IPS-20b (cell line): ENCODE results near the gene GDAP2.
"Not testable (repeated sequence)": the region's sequence is repeated elsewhere in the genome, so short reads cannot be mapped to it uniquely, and the experiment has no call there.

Source experiments
- H3K27ac ChIP-seq: one replicate; pipeline ENCODE4 v1.5.1; 2013; ENCODE audit warnings: low read length
- H3K27me3 ChIP-seq: 2 replicates; pipeline ENCODE4 v1.6.1; 2013; ENCODE audit warnings: mild to moderate bottlenecking, low read length, inconsistent platforms; ENCODE audit not compliant: insufficient read depth
- H3K36me3 ChIP-seq: 2 replicates; pipeline ENCODE4 v1.6.1; 2013; ENCODE audit warnings: low read depth, mild to moderate bottlenecking, inconsistent platforms, low read length, moderate library complexity; ENCODE audit not compliant: insufficient read depth
- H3K4me1 ChIP-seq: 2 replicates; pipeline ENCODE4 v1.6.1; 2013; ENCODE audit warnings: mild to moderate bottlenecking, control low read depth, inconsistent platforms, low read length, moderate library complexity; ENCODE audit not compliant: insufficient read depth
- H3K4me3 ChIP-seq: 2 replicates; pipeline ENCODE4 v1.5.1; 2013; ENCODE audit warnings: mild to moderate bottlenecking, low read length, inconsistent platforms
- H3K9ac ChIP-seq: 2 replicates; pipeline ENCODE4 v1.6.1; 2013; ENCODE audit warnings: low read depth, mild to moderate bottlenecking, inconsistent platforms, low read length, moderate library complexity
- H3K9me3 ChIP-seq: 2 replicates; pipeline ENCODE4 v1.6.1; 2013; ENCODE audit warnings: mild to moderate bottlenecking, low read depth, low read length, inconsistent platforms; ENCODE audit not compliant: insufficient read depth

The GDAP2 gene

GRCh38 chr1:117932576-117932975 lies 3.2 kb upstream of the GDAP2 start:
- Histone ChIP-seq H3K27me3 (no peaks in the 10 kb centered on the region), H3K4me3 (no peak overlapping the region), H3K36me3 (peaks cover 44% of the 10 kb centered on the region), H3K4me1 (no peaks in the 10 kb centered on the region; the same call in 1 of the 2 replicates), H3K27ac (no peak overlapping the region), H3K9me3 (no peaks in the 10 kb centered on the region), H3K9ac (no peak overlapping the region)

GRCh38 chr1:117930484-117930883 lies 1.1 kb upstream of the GDAP2 start:
- H3K36me3 ChIP-seq = peaks cover 23% of the 10 kb centered on the region
- no peaks in the 10 kb centered on the region for H3K27me3 ChIP-seq
- H3K4me3 ChIP-seq = peak overlapping the region; percentile 97
- peak overlapping the region; percentile 90 for H3K9ac ChIP-seq
- H3K9me3 ChIP-seq = no peaks in the 10 kb centered on the region
- H3K27ac ChIP-seq = no peak overlapping the region
- H3K4me1 ChIP-seq = peaks cover 8% of the 10 kb centered on the region

GRCh38 chr1:117930173-117930447 lies 689 bp upstream of the GDAP2 start:
- Histone ChIP-seq H3K27ac (no peak overlapping the region), H3K4me1 (peaks cover 8% of the 10 kb centered on the region), H3K27me3 (no peaks in the 10 kb centered on the region), H3K9me3 (no peaks in the 10 kb centered on the region), H3K36me3 (peaks cover 20% of the 10 kb centered on the region), H3K9ac (peak overlapping the region; percentile 90), H3K4me3 (peak overlapping the region; percentile 97)

GRCh38 chr1:117928881-117929342 lies 509 bp downstream of the GDAP2 start:
- H3K27me3 ChIP-seq = no peaks in the 10 kb centered on the region
- H3K36me3 ChIP-seq = peaks cover 8% of the 10 kb centered on the region
- H3K4me1 ChIP-seq = peaks cover 8% of the 10 kb centered on the region
- H3K9me3 ChIP-seq = no peaks in the 10 kb centered on the region
- H3K27ac ChIP-seq = no peak overlapping the region
- H3K9ac ChIP-seq = peak overlapping the region; percentile 80; the same call in 1 of the 2 replicates
- peak overlapping the region; percentile 97 for H3K4me3 ChIP-seq

- Histone ChIP-seq H3K27ac (no peak overlapping the region), H3K4me1 (peaks cover 8% of the 10 kb centered on the region), H3K9ac (no peak overlapping the region), H3K9me3 (no peaks in the 10 kb centered on the region), H3K4me3 (no peak overlapping the region), H3K36me3 (no peaks in the 10 kb centered on the region), H3K27me3 (no peaks in the 10 kb centered on the region)
These were observed 3.4 kb downstream of the GDAP2 start for GRCh38 chr1:117925981-117926380.

- not testable (repeated sequence) for H3K4me1 ChIP-seq, H3K27me3 ChIP-seq, H3K27ac ChIP-seq, H3K4me3 ChIP-seq, H3K9me3 ChIP-seq, H3K9ac ChIP-seq
- H3K36me3 ChIP-seq = peaks cover 22% of the 10 kb centered on the region
These were observed 6.7 kb downstream of the GDAP2 start for GRCh38 chr1:117922717-117923116.

- H3K27me3 ChIP-seq = no peaks in the 10 kb centered on the region
- H3K36me3 ChIP-seq = peaks cover 29% of the 10 kb centered on the region
- H3K27ac ChIP-seq = no peak overlapping the region
- H3K4me3 ChIP-seq = no peak overlapping the region
- H3K4me1 ChIP-seq = peaks cover 2% of the 10 kb centered on the region
- no peak overlapping the region for H3K9ac ChIP-seq
- H3K9me3 ChIP-seq = no peaks in the 10 kb centered on the region
These were observed 7.4 kb downstream of the GDAP2 start for GRCh38 chr1:117921991-117922390.

- H3K9me3 ChIP-seq = no peaks in the 10 kb centered on the region
- H3K36me3 ChIP-seq = peaks cover 49% of the 10 kb centered on the region
- H3K27ac ChIP-seq = no peak overlapping the region
- no peaks in the 10 kb centered on the region for H3K4me1 ChIP-seq
- no peak overlapping the region for H3K9ac ChIP-seq
- H3K4me3 ChIP-seq = no peak overlapping the region
- no peaks in the 10 kb centered on the region for H3K27me3 ChIP-seq
These were observed 10.0 kb downstream of the GDAP2 start for GRCh38 chr1:117919376-117919775.

- H3K36me3 ChIP-seq = peaks cover 64% of the 10 kb centered on the region
- H3K9ac ChIP-seq = no peak overlapping the region
- no peak overlapping the region for H3K27ac ChIP-seq
- no peaks in the 10 kb centered on the region for H3K27me3 ChIP-seq
- no peaks in the 10 kb centered on the region for H3K9me3 ChIP-seq
- H3K4me3 ChIP-seq = no peak overlapping the region
- H3K4me1 ChIP-seq = no peaks in the 10 kb centered on the region
These were observed 18.4 kb downstream of the GDAP2 start for GRCh38 chr1:117911051-117911450.

GRCh38 chr1:117905019-117905418 lies 24.4 kb downstream of the GDAP2 start:
- Histone ChIP-seq H3K36me3 (peaks cover 63% of the 10 kb centered on the region), H3K9me3 (no peaks in the 10 kb centered on the region), H3K4me3 (no peak overlapping the region), H3K4me1 (no peaks in the 10 kb centered on the region), H3K9ac (no peak overlapping the region), H3K27me3 (no peaks in the 10 kb centered on the region), H3K27ac (no peak overlapping the region)

- Histone ChIP-seq H3K27me3 (no peaks in the 10 kb centered on the region), H3K4me1 (no peaks in the 10 kb centered on the region), H3K9ac (no peak overlapping the region), H3K9me3 (no peaks in the 10 kb centered on the region), H3K27ac (no peak overlapping the region), H3K36me3 (peaks cover 61% of the 10 kb centered on the region), H3K4me3 (no peak overlapping the region)
These were observed 24.9 kb downstream of the GDAP2 start for GRCh38 chr1:117904485-117904884.

- H3K36me3 ChIP-seq = peaks cover 75% of the 10 kb centered on the region
- H3K27ac ChIP-seq = no peak overlapping the region
These were observed 26.5 kb downstream of the GDAP2 start for GRCh38 chr1:117902944-117903343.

GRCh38 chr1:117899801-117900200 lies 29.6 kb downstream of the GDAP2 start:
- no peaks in the 10 kb centered on the region for H3K4me1 ChIP-seq
- H3K27ac ChIP-seq = no peak overlapping the region
- no peak overlapping the region for H3K9ac ChIP-seq
- no peak overlapping the region for H3K4me3 ChIP-seq
- no peaks in the 10 kb centered on the region for H3K27me3 ChIP-seq
- H3K9me3 ChIP-seq = no peaks in the 10 kb centered on the region
- H3K36me3 ChIP-seq = peaks cover 82% of the 10 kb centered on the region

More at GRCh38 chr1:117902944-117903343, 26.5 kb downstream of the GDAP2 start:
- Histone ChIP-seq H3K9me3 (no peaks in the 10 kb centered on the region), H3K27me3 (no peaks in the 10 kb centered on the region), H3K4me3 (no peak overlapping the region), H3K4me1 (no peaks in the 10 kb centered on the region), H3K9ac (no peak overlapping the region)
